HG03103 (cell line): ENCODE measurements around the gene NEFH.
"Not testable (repeated sequence)": the region's sequence is repeated elsewhere in the genome, so short reads cannot be mapped to it uniquely, and the experiment has no call there.

Source experiments
- ATAC-seq: cut with Tn5 transposase; IDR thresholded peaks from one replicate; pipeline ENCODE4 v1.9.1; 2021; ENCODE audit warnings: low read depth; ENCODE audit not compliant: unreplicated experiment

Gene NEFH

DNA sequence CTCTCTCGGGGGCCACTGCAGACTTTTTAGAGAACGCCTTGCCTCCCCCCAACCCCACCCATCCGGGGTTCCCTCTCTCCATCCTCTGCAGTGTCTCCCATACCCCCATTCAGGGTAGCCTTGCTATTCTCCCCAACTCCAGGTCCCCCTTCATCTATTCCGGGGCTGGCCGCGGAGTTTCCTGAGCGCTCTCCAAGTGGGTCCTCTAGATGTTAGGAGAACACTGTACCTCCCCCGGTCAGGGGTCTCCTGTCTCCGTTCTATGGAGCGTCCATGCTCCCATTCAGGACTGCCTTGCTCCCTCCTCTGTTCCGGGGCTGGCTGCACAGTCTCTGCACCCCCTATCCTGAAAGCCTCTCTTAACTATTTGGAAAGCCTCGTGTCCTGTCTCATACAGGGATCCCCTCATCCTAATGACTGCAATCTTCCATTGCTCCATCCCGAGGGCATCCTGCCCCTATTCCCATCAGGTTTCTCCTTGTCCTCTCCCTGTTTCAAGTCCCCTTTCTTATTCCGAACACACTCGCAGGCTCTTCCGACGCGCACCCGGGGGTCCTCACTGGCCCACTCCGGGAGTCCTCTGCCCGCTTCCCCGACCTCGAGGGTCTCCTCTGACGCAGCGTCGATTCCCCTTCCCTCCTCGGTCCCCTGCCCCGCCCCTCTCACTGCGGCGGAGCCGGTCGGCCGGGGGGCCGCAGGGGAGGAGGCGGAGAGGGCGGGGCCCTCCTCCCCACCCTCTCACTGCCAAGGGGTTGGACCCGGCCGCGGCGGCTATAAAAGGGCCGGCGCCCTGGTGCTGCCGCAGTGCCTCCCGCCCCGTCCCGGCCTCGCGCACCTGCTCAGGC lies at the start of gene NEFH:
Gene NEFH (plus strand): TSS at position 802 of the 845 bp plus-strand sequence. CDS start 45 bp downstream, outside the sequence.
- ATAC-seq, result no peak

DNA sequence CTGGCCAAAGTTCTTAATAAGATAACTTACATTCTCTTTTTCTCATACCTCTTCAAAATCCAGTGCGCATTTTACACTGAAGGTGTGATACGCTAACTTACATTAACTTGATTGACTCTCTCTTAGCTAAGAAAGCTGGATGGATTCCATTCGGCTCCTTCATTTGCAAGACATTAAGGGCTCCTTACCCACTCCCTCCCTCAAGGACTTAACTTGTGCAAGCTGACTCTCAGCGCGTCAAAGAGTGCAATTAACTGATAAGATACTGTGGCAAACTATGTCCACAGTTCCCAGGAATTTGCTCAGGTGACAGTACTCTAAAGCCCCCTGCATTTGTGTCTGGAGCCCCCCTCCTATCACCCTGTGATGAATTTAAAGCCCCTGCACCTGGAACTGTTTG lies 48.0 kb upstream of the NEFH start:
- ATAC-seq, result no peak

DNA sequence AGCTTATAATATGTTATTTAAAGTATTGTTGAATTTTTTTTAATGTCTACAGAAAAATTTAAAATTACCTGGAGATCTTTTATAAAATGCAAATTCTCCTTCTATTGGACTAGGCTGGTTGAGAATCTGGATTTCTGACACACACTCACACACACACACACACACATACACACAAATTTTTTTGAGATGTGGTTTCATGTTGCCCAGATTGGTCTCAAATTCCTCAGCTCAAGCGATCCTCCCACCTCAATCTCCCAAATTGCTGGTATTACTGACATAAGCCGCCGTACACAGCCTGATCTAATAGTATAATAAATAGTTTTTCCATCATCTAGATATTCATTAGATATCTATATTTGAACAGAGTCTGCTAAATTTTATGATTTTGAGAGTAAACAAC lies 46.2 kb upstream of the NEFH start:
- no peak for ATAC-seq

DNA sequence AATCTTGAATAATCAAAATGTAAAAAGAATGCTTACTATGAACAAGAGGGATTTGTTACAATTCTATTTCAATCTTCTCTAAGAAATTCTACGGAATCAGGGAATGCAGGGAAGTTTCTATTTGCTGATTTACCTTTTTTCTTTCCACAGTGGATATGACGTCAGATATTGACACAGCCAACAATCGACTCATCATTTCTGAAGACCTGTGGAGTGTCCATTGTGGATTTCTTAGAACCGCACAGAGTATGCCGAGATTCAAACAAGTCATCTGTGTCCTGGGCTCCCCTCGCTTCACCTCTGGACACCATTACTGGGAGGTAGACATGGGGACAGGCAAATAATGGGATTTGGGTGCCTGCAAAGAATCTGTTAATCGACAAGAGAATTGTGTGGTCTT lies 45.7 kb upstream of the NEFH start:
- ATAC-seq, result no peak

GRCh38 chr22:29435236-29436136 lies 44.5 kb upstream of the NEFH start:
- ATAC-seq, result no peak

- not testable (repeated sequence) for ATAC-seq
These were observed 41.7 kb upstream of the NEFH start, which contains the start of gene RFPL1 for GRCh38 chr22:29438283-29438682. TSS of gene RFPL1 (plus strand) at chr22:29438583.

DNA sequence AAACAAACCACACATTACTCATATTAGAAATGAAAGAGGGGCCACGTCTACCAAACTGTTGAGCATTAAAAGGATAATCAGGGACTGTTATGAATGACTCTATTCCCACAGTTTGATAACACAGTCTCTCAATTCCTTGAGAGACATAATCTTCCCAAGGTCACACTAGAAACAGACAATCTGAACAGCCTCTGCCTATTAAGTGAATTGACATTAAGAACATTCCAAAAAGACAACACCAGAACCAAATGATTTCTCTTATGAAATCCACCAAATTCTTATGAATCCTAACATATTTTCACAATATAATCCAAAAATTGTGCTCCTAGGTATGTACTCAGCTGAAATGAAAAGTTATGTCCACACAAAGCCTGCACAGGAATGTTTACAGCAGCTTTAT lies 37.0 kb upstream of the NEFH start:
- no peak for ATAC-seq

- no peak for ATAC-seq
These were observed 36.6 kb upstream of the NEFH start for GRCh38 chr22:29443452-29443851.

- no peak for ATAC-seq
These were observed 35.9 kb upstream of the NEFH start for GRCh38 chr22:29443861-29444792.

DNA sequence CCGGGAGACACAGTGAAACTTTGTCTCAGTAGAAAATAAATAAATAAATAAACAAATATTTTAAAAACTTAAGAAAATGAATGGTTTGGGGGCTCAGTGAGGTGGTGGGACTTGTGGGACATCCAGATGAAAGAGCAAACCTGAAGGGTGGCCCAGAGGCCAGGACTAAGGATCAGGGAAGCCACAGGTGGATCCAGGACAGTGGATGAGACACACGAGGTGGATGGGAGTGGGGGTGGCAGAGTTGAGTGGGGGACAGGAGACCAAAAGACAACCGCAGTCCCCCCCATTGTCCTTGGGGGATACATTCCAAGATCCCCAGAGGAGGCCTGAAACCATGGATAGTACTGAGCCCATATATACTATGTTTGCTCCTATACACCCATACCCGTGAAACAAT lies 34.5 kb upstream of the NEFH start:
- no peak for ATAC-seq

DNA sequence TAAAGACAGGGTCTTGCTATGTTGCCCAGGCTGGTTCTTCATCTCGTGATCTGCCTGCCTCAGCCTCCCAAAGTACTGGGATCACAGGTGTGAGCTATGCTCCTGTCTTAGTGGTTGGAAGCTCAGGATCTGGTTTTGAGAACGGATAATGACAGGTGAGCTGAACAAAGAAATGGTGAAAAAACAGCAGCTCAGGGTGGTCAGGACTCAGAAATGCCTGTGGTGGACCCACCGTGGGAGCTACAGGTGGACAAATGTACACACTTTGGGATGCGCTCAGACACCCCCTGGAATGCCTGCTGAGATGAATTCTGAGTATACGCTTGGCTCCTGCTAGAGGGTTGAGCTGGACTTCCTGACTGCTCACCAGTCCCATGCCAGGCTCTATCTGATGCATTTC lies 32.1 kb upstream of the NEFH start:
- ATAC-seq, result no peak

DNA sequence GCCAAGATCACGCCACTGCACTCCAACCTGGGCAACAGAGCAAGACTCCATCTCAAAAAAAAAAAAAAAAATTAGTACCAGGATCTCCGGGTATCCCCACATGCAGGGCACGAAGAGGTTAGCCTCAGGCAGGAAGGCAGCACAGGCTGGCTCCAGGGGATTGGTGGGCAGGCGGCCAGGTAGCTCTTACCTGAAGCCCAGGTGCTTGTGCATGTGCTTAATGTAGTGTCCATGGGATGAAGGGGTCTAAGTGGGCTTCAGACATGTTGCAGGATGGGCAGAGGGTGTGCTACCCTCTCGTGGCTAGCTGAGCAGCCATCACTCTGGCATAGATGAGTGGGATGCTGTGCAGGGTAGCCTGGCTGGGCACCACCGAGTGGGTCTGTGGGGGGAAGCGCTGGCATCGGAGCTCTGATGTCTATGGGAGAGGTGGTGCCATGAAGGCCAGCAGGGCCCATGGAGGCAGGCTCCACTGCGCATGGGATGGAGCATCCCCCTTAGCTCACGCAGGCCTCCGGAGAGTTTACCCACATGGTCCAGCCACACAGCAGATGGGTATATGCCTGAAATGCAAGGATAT lies 30.6 kb upstream of the NEFH start:
- ATAC-seq, result no peak

- no peak for ATAC-seq
These were observed 29.8 kb upstream of the NEFH start for GRCh38 chr22:29450222-29450621.

- ATAC-seq, result no peak
These were observed 28.2 kb upstream of the NEFH start for GRCh38 chr22:29451863-29452262.

DNA sequence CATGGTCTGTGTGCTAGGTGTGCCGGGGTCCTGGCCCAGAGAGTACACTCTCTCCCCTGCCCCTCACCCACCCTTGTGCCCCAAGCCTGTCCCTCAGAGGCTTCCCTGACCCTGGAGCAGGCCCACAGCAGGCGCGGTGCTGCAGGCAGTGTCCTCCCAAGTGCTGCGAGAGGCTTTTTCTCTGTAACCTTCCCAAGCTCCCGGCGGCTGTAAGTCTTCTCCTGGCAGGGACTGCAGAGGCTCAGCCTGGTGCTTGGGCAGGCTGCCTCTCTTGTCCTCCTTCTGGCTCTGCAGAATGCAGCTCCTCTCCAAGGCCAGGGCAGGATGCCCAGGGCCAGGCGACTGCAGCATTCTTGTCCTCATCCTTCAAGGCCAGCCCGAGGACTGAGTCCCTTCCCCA lies 25.7 kb upstream of the NEFH start:
- no peak for ATAC-seq

- no peak for ATAC-seq
These were observed 23.8 kb upstream of the NEFH start for GRCh38 chr22:29456211-29456671.

GRCh38 chr22:29457730-29458129 lies 22.3 kb upstream of the NEFH start:
- ATAC-seq, result no peak

GRCh38 chr22:29458551-29458950 lies 21.5 kb upstream of the NEFH start:
- no peak for ATAC-seq

DNA sequence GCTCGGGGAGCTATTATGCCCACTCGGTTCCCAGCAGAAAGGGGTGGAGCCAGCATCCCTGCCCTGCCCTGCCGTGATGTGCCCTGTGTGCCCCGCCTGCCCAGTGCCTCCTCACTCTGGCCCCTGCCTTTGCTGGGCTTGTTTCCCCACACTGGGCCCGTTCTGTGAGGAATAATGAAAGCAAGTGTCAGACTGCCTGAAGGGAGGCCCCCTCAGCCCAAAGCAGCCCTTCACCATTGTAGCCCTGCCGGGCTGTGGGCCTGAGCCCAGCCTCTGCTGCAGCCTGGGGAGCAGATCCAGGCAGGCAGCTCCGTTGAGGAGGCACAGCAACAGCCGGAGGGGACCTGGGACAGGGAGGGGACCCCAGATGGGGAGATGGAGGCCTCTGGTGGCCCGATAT lies 20.2 kb upstream of the NEFH start:
- no peak for ATAC-seq

DNA sequence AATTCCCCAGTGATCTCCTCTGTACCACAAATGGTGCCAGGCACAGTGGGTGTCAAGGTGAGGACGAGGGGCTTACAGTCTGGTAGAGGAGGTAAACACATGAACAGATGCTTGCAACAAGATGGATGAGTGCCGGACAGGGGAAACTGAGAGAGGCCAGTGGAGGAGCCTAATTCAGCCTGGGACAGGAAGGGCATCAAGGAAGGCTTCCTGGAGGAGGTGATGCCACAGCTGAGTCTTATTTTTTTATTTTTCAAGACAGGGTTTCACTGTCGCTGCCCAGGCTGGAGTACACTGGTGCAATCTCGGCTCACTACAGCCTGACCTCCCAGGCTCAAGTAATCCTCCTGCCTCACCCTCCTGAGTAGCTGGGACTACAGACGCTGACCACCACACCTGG lies 18.8 kb upstream of the NEFH start:
- no peak for ATAC-seq
